ENCODE data around the gene PARD6G. TPM values are rescaled to one million over a fixed set of nuclear protein-coding genes. Genes with fewer than 3 reads are reported as not detected.

Gene PARD6G
- total and polyA plus RNA-seq, 2 of the 8 experiments (the other 6 are each of a cell fraction or from before 2014, with no cell fraction given), result 11.3 to 17.9 TPM

GRCh38 chr18:80244956-80245730 lies 2.2 kb downstream of the PARD6G start (continued):
- TF ChIP-seq, protein P1, sequence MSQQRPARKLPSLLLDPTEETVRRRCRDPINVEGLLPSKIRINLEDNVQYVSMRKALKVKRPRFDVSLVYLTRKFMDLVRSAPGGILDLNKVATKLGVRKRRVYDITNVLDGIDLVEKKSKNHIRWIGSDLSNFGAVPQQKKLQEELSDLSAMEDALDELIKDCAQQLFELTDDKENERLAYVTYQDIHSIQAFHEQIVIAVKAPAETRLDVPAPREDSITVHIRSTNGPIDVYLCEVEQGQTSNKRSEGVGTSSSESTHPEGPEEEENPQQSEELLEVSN (IDR thresholded peaks at IDR 0.05), result no peak
- TF ChIP-seq SIX5 (IDR thresholded peaks at IDR 0.05; ENCODE audit: low read depth, low read length) (no peak), KDM1A (IDR thresholded peaks at IDR 0.05; ENCODE audit: borderline replicate concordance, low read length) (no peak), CEBPB (IDR thresholded peaks at IDR 0.05; ENCODE audit: low read depth, low read length) (no peak), TBP (IDR thresholded peaks at IDR 0.05; ENCODE audit: low read depth, low read length) (no peak), RAD21 (IDR thresholded peaks at IDR 0.05 in 1 of 2, conservative IDR thresholded peaks at IDR 0.05 in 1 of 2; ENCODE audit: low read depth in 2 of 2, low read length in 2 of 2) (no peak), EZH2 (IDR thresholded peaks at IDR 0.05; ENCODE audit: low read depth, low read length, severe bottlenecking) (no peak)

Measured in H1 (cell line).